Spleen (tissue), 11 donors: ENCODE results near the gene CD38. TPM values are rescaled to one million over a fixed set of nuclear protein-coding genes. Genes with fewer than 3 reads are reported as not detected.
A peak's percentile ranks its signal among the peaks of the same experiment; 100 is the strongest.

Source experiments
- DNase-seq: peaks from one replicate; pipeline ENCODE4 v3.0.0-alpha.2; 2020
- H3K27ac ChIP-seq, 8 donors: fragments of 200-600 bp; sonication (generic) in 7 of 8; 1 replicate in 4 of 8; 2 replicates in 4 of 8; pipeline versions ENCODE4 v1.5.0 to v1.8.0; 2016 to 2021; ENCODE audit warnings: inconsistent platforms in 4 of 8, mild to moderate bottlenecking in 4 of 8, moderate library complexity in 1 of 8
- H3K27me3 ChIP-seq, 7 donors: fragments of 200-600 bp; sonication (generic) in 6 of 7; replicated peaks in 1 of 7; 1 replicate in 4 of 7; 2 replicates in 3 of 7; pipeline versions ENCODE4 v1.5.0 to v1.8.0; 2016 to 2021; ENCODE audit warnings: inconsistent platforms in 3 of 7, mild to moderate bottlenecking in 1 of 7
- H3K36me3 ChIP-seq, 6 donors: fragments of 200-600 bp; sonication (generic) in 5 of 6; 1 replicate in 4 of 6; 2 replicates in 2 of 6; pipeline versions ENCODE4 v1.5.0 to v1.8.0; 2016 to 2021; ENCODE audit warnings: inconsistent platforms in 2 of 6
- H3K4me1 ChIP-seq, 6 donors: fragments of 200-600 bp; sonication (generic) in 5 of 6; 1 replicate in 3 of 6; 2 replicates in 3 of 6; pipeline versions ENCODE4 v1.5.0 to v1.8.0; 2016 to 2021; ENCODE audit warnings: inconsistent platforms in 3 of 6
- H3K4me3 ChIP-seq, 8 donors: fragments of 200-600 bp; sonication (generic) in 7 of 8; 1 replicate in 4 of 8; 2 replicates in 4 of 8; pipeline versions ENCODE4 v1.5.0 to v1.8.0; 2016 to 2021; ENCODE audit warnings: inconsistent platforms in 4 of 8, mild to moderate bottlenecking in 4 of 8, moderate library complexity in 2 of 8
- H3K9me3 ChIP-seq, 8 donors: fragments of 200-600 bp; sonication (generic) in 7 of 8; 1 replicate in 4 of 8; 2 replicates in 4 of 8; pipeline versions ENCODE4 v1.5.0 to v1.8.0; 2016 to 2021; ENCODE audit warnings: inconsistent platforms in 4 of 8
- POLR2A ChIP-seq, 3 donors: fragments of 450-650 bp; IDR thresholded peaks; one replicate each; pipeline ENCODE4 v1.5.1; 2017; ENCODE audit warnings: antibody characterized with exemption in 3 of 3, mild to moderate bottlenecking in 1 of 3
- POLR2AphosphoS5 ChIP-seq, 3 donors: sonication (generic); formaldehyde crosslinking; IDR thresholded peaks; one replicate each; pipeline ENCODE4 v1.5.1; 2017; ENCODE audit warnings: antibody characterized with exemption in 3 of 3
- WGBS, 5 donors: extraction: QIAGEN DNeasy Blood & Tissue Kit in 3 of 5; methylation state at CpG; one replicate each; pipeline versions ENCODE4 v1.1.5 to v1.1.7; 2013 to 2018; 5-methylcytosine and 5-hydroxymethylcytosine counted together
- intact Hi-C: fragments of 100-400 bp; cut with DNase I; formaldehyde crosslinking; loops from one replicate; pipeline ENCODE4 v1.15.0; 2023; ENCODE audit warnings: low total_unique reads
- polyA plus RNA-seq, 3 donors: library from polyadenylated mRNA; stranded (reverse); fragments of 200-250 nt; gene quantifications; one replicate each; pipeline ENCODE4 v1.2.1, GENCODE V29; 2013
- total RNA-seq, 7 donors: library from RNA; depleted of rRNA in 3 of 7; stranded (reverse); fragments of >200 nt in 3 of 7; fragmentation: NEBNext Ultra II Directional in 4 of 7; extraction: Animal tissue kit (Norgen Biotek cat#: 25700) in 4 of 7; gene quantifications; one replicate each; pipeline versions ENCODE4 v1.1.0 to v1.2.1, GENCODE V29; 2016 to 2021
- TF ChIP-seq, protein P1 (sequence below), 11 experiments: fragments of 200-600 bp in 7 of 11; fragments of 450-650 bp in 4 of 11; sonication (generic) in 4 of 11; IDR thresholded peaks in 8 of 11; conservative IDR thresholded peaks in 3 of 11; 1 replicate in 7 of 11; 2 replicates in 4 of 11; pipeline versions ENCODE4 v1.4.0 to v1.8.0; 2016 to 2021; ENCODE audit warnings: antibody characterized with exemption in 11 of 11, inconsistent platforms in 4 of 11, mild to moderate bottlenecking in 1 of 11
- donor health status: healthy with polysubstance abuse.
- donor health status: DM: no; HTN: no; CAD: no; lungs with moderate emphysema.
- donor health status: DM: no; HTN: no; CAD: no.
- donor health status: Bipolar disorder and iron deficiency.
- donor health status: healthy.
- donor health status: DM: no; HTN: no; CAD: no.
- donor health status: DM: yes; HTN: yes; CAD: no.

CD38 gene
- total and polyA plus RNA-seq, 10 donors: 4.9 to 92.9 (median 54.4) TPM

DNA sequence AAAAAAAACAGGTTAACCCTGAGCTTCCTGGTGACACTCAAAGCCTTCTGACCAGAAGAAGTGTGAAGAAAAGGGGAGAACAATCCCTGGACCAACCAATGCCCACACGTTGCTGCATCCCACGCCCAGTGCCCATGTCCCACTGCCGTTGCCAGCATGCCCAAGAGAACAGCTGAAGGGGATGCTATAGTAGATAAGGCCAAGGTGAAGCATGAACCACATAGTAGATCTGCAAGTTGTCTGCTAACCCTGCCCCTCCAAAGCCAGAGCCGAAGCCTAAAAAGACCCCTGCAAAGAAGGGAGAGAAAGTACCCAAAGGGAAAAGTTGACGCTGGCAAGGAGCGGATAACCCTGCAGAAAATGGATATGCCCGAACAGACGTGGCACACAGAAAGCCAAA lies 11.3 kb upstream of the CD38 start:
- Histone ChIP-seq H3K27ac (peak overlapping the region in 4 of 8 donors; percentile 28 to 44 (median 36)), H3K36me3 (no peaks in the 10 kb centered on the region), H3K27me3 (no peaks in the 10 kb centered on the region), H3K4me3 (no peak overlapping the region), H3K9me3 (no peaks in the 10 kb centered on the region), H3K4me1 (peaks cover 9 to 57% (median 25%) of the 10 kb centered on the region in 6 donors)
- no peak for TF ChIP-seq POLR2AphosphoS5 (IDR thresholded peaks at IDR 0.05)
- TF ChIP-seq POLR2A (IDR thresholded peaks at IDR 0.05): no peak
- TF ChIP-seq, protein P1, sequence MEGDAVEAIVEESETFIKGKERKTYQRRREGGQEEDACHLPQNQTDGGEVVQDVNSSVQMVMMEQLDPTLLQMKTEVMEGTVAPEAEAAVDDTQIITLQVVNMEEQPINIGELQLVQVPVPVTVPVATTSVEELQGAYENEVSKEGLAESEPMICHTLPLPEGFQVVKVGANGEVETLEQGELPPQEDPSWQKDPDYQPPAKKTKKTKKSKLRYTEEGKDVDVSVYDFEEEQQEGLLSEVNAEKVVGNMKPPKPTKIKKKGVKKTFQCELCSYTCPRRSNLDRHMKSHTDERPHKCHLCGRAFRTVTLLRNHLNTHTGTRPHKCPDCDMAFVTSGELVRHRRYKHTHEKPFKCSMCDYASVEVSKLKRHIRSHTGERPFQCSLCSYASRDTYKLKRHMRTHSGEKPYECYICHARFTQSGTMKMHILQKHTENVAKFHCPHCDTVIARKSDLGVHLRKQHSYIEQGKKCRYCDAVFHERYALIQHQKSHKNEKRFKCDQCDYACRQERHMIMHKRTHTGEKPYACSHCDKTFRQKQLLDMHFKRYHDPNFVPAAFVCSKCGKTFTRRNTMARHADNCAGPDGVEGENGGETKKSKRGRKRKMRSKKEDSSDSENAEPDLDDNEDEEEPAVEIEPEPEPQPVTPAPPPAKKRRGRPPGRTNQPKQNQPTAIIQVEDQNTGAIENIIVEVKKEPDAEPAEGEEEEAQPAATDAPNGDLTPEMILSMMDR (IDR thresholded peaks at IDR 0.05 in 8 of 11, conservative IDR thresholded peaks at IDR 0.05 in 3 of 11): no peak
- 67 to 79% (median 75%) methylated on average over 8 of the region's 8 CpGs for WGBS, 5 donors
- intact Hi-C loops: no loop called here
- no peak for DNase-seq

DNA sequence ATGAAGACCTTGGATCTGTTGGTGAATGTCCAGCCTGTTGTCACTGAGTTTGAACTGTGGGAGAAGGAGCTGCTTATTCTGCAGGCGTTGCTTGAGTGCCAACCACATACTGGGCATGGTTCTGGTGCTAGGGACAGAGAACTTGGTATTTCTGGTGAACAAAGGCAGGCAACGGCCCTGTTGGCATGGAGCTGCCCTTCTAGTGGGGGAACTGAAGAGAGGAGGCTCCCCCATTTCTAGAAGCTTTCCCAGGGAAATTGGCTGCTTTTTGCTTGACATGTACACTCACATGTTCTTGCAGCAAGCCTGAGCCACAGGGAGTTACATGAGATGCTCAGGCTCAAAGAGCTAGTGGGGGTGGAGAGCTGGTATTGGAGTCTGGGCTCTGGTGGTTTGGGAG lies 8.9 kb upstream of the CD38 start:
- TF ChIP-seq POLR2AphosphoS5 (IDR thresholded peaks at IDR 0.05) (no peak), POLR2A (IDR thresholded peaks at IDR 0.05) (no peak)
- TF ChIP-seq, protein P1 (IDR thresholded peaks at IDR 0.05 in 8 of 11, conservative IDR thresholded peaks at IDR 0.05 in 3 of 11): no peak
- H3K9me3 ChIP-seq: no peaks in the 10 kb centered on the region
- WGBS, 5 donors: 60 to 91% (median 78%) methylated on average over 1 to 2 of the region's 2 CpGs
- no peaks in the 10 kb centered on the region for H3K36me3 ChIP-seq
- no peaks in the 10 kb centered on the region for H3K27me3 ChIP-seq
- intact Hi-C loops: no loop called here
- no peak overlapping the region for H3K4me3 ChIP-seq
- H3K27ac ChIP-seq: no peak overlapping the region
- no peak for DNase-seq
- H3K4me1 ChIP-seq: peaks cover 6 to 58% (median 27%) of the 10 kb centered on the region in 6 donors

DNA sequence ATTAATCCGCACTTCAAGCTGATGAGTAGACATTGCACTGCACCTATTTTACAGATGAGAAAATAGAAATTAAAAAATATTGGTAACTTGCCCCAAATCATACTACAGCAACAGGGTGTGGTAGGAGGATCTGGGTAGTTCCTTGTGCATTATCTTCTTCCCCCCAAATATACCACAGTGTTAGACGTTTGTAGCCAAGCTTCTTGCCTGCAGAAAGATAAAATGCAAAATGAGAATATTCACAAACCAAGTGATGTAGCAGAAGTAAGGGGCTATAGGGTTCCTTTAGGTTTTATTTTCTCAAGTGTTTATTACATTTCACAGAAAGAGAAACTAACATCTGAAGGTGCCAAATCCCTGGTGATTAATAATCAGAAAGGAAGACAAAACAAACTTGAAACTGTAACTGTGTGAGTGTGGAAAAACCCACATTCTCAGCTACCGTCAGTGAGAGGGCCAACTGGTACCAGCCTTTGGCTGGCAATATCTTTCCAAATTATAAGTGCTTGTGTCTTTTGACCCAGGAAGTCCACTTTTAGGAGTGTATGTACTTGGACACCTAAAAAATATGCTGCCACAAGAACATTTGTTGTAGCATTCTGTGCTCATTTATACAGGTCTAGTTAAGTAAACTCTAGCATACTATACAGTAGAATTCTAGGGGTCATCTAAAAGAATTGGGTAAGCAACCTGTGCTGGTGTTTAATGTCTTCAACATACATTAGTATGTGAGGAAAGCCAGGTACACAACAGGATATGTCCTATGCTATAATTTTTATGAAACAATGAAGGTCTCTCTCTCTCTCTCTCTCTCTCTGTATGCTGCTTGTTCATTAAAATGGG lies 6.7 kb upstream of the CD38 start:
- DNase-seq: no peak
- no peak overlapping the region for H3K4me3 ChIP-seq
- peaks cover 0 to 46% (median 15%) of the 10 kb centered on the region in 6 donors for H3K4me1 ChIP-seq
- no peaks in the 10 kb centered on the region for H3K36me3 ChIP-seq
- H3K9me3 ChIP-seq: no peaks in the 10 kb centered on the region
- no peaks in the 10 kb centered on the region for H3K27me3 ChIP-seq
- TF ChIP-seq, protein P1 (IDR thresholded peaks at IDR 0.05 in 8 of 11, conservative IDR thresholded peaks at IDR 0.05 in 3 of 11): no peak
- TF ChIP-seq POLR2A (IDR thresholded peaks at IDR 0.05) (no peak), POLR2AphosphoS5 (IDR thresholded peaks at IDR 0.05) (no peak)
- H3K27ac ChIP-seq: peak overlapping the region in 3 of 8 donors; percentile 40 to 47 (median 42)
- intact Hi-C loops: no loop called here
- WGBS, 5 donors: 36 to 47% (median 42%) methylated on average over 3 of the region's 3 CpGs

DNA sequence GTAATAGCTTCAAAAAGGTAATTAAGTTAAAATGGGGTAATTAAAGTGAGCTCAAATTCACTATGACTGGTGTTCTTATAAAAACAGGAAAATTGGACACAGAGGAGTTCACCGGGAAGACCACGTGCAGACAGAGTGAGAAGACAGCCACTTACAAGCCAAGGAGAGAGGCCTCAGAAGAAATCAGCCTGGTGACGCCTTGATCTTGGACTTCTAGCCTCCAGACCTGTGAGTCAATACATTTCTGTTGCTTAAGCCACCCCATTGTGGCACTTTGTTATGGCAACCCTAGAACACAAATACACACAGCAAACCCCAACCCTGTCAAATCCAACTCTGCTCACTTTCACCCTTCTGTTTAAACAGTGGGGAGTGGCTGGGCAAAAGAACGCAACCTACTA lies 4.1 kb upstream of the CD38 start:
- Histone ChIP-seq H3K9me3 (no peaks in the 10 kb centered on the region), H3K4me1 (peaks cover 0 to 54% (median 21%) of the 10 kb centered on the region in 6 donors), H3K27me3 (no peaks in the 10 kb centered on the region), H3K36me3 (no peaks in the 10 kb centered on the region), H3K4me3 (no peak overlapping the region), H3K27ac (no peak overlapping the region)
- 78 to 92% (median 86%) methylated on average over 4 of the region's 4 CpGs for WGBS, 5 donors
- TF ChIP-seq POLR2A (IDR thresholded peaks at IDR 0.05) (no peak), POLR2AphosphoS5 (IDR thresholded peaks at IDR 0.05) (no peak)
- TF ChIP-seq, protein P1 (IDR thresholded peaks at IDR 0.05 in 8 of 11, conservative IDR thresholded peaks at IDR 0.05 in 3 of 11): no peak
- intact Hi-C loops: no loop called here
- no peak for DNase-seq
